GM19397 (cell line): Measurements from ENCODE around the gene FOXN3.
"Not testable (repeated sequence)": the region's sequence is repeated elsewhere in the genome, so short reads cannot be mapped to it uniquely, and the experiment has no call there.

Experiments
- ATAC-seq: cut with Tn5 transposase; IDR thresholded peaks from one replicate; pipeline ENCODE4 v1.9.1; 2021; ENCODE audit warnings: mild to moderate bottlenecking, moderate library complexity; ENCODE audit not compliant: unreplicated experiment

Gene FOXN3

GRCh38 chr14:89141862-89142261, 275.2 kb downstream of the FOXN3 start:
- ATAC-seq, result no peak

GRCh38 chr14:89140326-89140725, 276.7 kb downstream of the FOXN3 start:
- no peak for ATAC-seq

- no peak for ATAC-seq
Observed at GRCh38 chr14:89139404-89140247, 277.4 kb downstream of the FOXN3 start.

- ATAC-seq, result no peak
Observed at GRCh38 chr14:89138846-89139245, 278.2 kb downstream of the FOXN3 start.

- no peak for ATAC-seq
Observed at GRCh38 chr14:89137526-89138163, 279.4 kb downstream of the FOXN3 start.

GRCh38 chr14:89136587-89136986, 280.4 kb downstream of the FOXN3 start:
- no peak for ATAC-seq

- no peak for ATAC-seq
Observed at GRCh38 chr14:89134640-89135039, 282.4 kb downstream of the FOXN3 start.

- ATAC-seq, result no peak
Observed at GRCh38 chr14:89131004-89131750, 285.9 kb downstream of the FOXN3 start.

GRCh38 chr14:89129570-89129969, 287.5 kb downstream of the FOXN3 start:
- no peak for ATAC-seq

- no peak for ATAC-seq
Observed at GRCh38 chr14:89128311-89129026, 288.6 kb downstream of the FOXN3 start.

GRCh38 chr14:89126461-89126860, 290.6 kb downstream of the FOXN3 start:
- no peak for ATAC-seq

- no peak for ATAC-seq
Observed at GRCh38 chr14:89125216-89125615, 291.8 kb downstream of the FOXN3 start.

GRCh38 chr14:89123851-89124250, 293.2 kb downstream of the FOXN3 start:
- no peak for ATAC-seq

GRCh38 chr14:89123215-89123614, 293.8 kb downstream of the FOXN3 start:
- no peak for ATAC-seq

GRCh38 chr14:89121968-89122620, 294.9 kb downstream of the FOXN3 start:
- no peak for ATAC-seq

GRCh38 chr14:89117012-89117411, 300.0 kb downstream of the FOXN3 start:
- no peak for ATAC-seq

- no peak for ATAC-seq
Observed at GRCh38 chr14:89114109-89114508, 302.9 kb downstream of the FOXN3 start.

- no peak for ATAC-seq
Observed at GRCh38 chr14:89112720-89113119, 304.3 kb downstream of the FOXN3 start.

GRCh38 chr14:89111766-89112543, 305.1 kb downstream of the FOXN3 start:
- ATAC-seq, result not testable (repeated sequence)

- ATAC-seq, result not testable (repeated sequence)
Observed at GRCh38 chr14:89111232-89111631, 305.8 kb downstream of the FOXN3 start.
